K562 (cell line): Measurements from ENCODE around the gene FBP1. TPM values are rescaled to one million over a fixed set of nuclear protein-coding genes. Genes with fewer than 3 reads are reported as not detected.

ENCODE experiments used
- ATAC-seq: fragments of 200-7000 bp; cut with Tn5 transposase; 3 replicates; pipeline ENCODE4 v1.9.1; 2020; ENCODE audit warnings: moderate library complexity
- BruUV-seq: library from RNA; stranded (reverse); fragments of 400-500 nt; replicated peaks from 2 replicates; lab custom pipeline; 2021; lab: Mats Ljungman, UMichigan
- CTCF ChIA-PET: fragments of 300-600 bp; formaldehyde crosslinking; extraction: SDS; loops from one replicate; lab custom pipeline; 2021; ENCODE audit warnings: low intra/inter-chr PET ratio; lab: Yijun Ruan, JAX
- POLR2A ChIA-PET: fragments of 300-600, 350-650 bp; sonication (Branson Sonifier 250); formaldehyde crosslinking; extraction: SDS; loops from one replicate; lab custom pipeline; 2021; ENCODE audit warnings: antibody characterized with exemption, inconsistent platforms; lab: Yijun Ruan, JAX
- DNase-seq, 4 experiments: peaks; one replicate each; pipeline versions ENCODE4 v3.0.0 to v3.0.0-alpha.2; 2011 to 2018; ENCODE audit warnings: low spot score in 3 of 4, mixed read lengths in 3 of 4; ENCODE audit errors: extremely low read depth in 1 of 4
- FAIRE-seq: peaks from 2 replicates; lab custom pipeline; 2011; peaks lifted over from hg19 to GRCh38; lab: Jason Lieb, UNC
- H2AFZ ChIP-seq: 2 replicates; pipeline ENCODE4 v1.6.0; 2011; ENCODE audit warnings: low read depth, low read length, control low read depth, inconsistent platforms
- H3K27ac ChIP-seq: fragments of 200-600 bp; 3 replicates; pipeline ENCODE4 v1.8.0; 2011; ENCODE audit warnings: low read depth, mild to moderate bottlenecking, control low read depth, inconsistent platforms, low read length, moderate library complexity, mixed read lengths; ENCODE audit errors: extremely low read depth
- H3K27me3 ChIP-seq, 2 experiments: fragments of 300-600 bp in 1 of 2; 2 replicates in 1 of 2; 3 replicates in 1 of 2; pipeline versions ENCODE4 v1.6.0 to v1.8.0; 2011; ENCODE audit warnings: inconsistent platforms in 2 of 2, low read length in 2 of 2, mild to moderate bottlenecking in 1 of 2, mixed read lengths in 1 of 2, moderate library complexity in 1 of 2; ENCODE audit not compliant: control insufficient read depth in 2 of 2, insufficient read depth in 2 of 2
- H3K36me3 ChIP-seq: fragments of 300-600 bp; 3 replicates; pipeline ENCODE4 v1.8.0; 2011; ENCODE audit warnings: mild to moderate bottlenecking, low read length, inconsistent platforms; ENCODE audit not compliant: control insufficient read depth, insufficient read depth
- H3K4me1 ChIP-seq, 2 experiments: fragments of 200-600 bp in 1 of 2; replicated peaks in 1 of 2; 2 replicates in 1 of 2; 3 replicates in 1 of 2; pipeline versions ENCODE4 v1.5.1 to v1.8.0; 2011; ENCODE audit warnings: inconsistent platforms in 2 of 2, low read length in 2 of 2, mild to moderate bottlenecking in 1 of 2, mixed read lengths in 1 of 2, moderate library complexity in 1 of 2; ENCODE audit not compliant: control insufficient read depth in 2 of 2, insufficient read depth in 2 of 2
- H3K4me2 ChIP-seq: 2 replicates; pipeline ENCODE4 v1.6.1; 2011; ENCODE audit warnings: low read length, control low read depth, inconsistent platforms, mixed read lengths; ENCODE audit not compliant: insufficient read depth
- H3K4me3 ChIP-seq: fragments of 200-600 bp; sonication (generic), shearing (Covaris generic); 2 replicates; pipeline ENCODE4 v1.5.1; 2016; ENCODE audit warnings: control low read depth, inconsistent platforms
- H3K79me2 ChIP-seq: fragments of 200-600 bp; 3 replicates; pipeline ENCODE4 v1.8.0; 2011; ENCODE audit warnings: low read length, inconsistent platforms; ENCODE audit not compliant: control insufficient read depth, insufficient read depth
- H3K9ac ChIP-seq, 2 experiments: 2 replicates each; pipeline versions ENCODE4 v1.6.0 to v1.6.1; 2011; ENCODE audit warnings: low read depth in 2 of 2, low read length in 2 of 2, control low read depth in 1 of 2, inconsistent platforms in 1 of 2, mild to moderate bottlenecking in 1 of 2, mixed read lengths in 1 of 2; ENCODE audit not compliant: insufficient read depth in 1 of 2
- H3K9me1 ChIP-seq: one replicate; pipeline ENCODE4 v1.6.0; 2011; ENCODE audit warnings: inconsistent platforms, mild to moderate bottlenecking, low read length, moderate library complexity; ENCODE audit not compliant: control insufficient read depth, insufficient read depth
- H3K9me3 ChIP-seq: replicated peaks from 2 replicates; pipeline ENCODE4 v1.5.1; 2011; ENCODE audit warnings: low read depth, low read length, inconsistent platforms; ENCODE audit not compliant: control insufficient read depth, insufficient read depth
- H4K20me1 ChIP-seq: replicated peaks from 2 replicates; pipeline ENCODE4 v1.6.1; 2011; ENCODE audit warnings: low read length, inconsistent platforms, mixed read lengths; ENCODE audit not compliant: control insufficient read depth, insufficient read depth
- CBFB ChIP-seq: sonication (generic); formaldehyde crosslinking; IDR thresholded peaks from 2 replicates; pipeline ENCODE4 v1.4.0; 2020; ENCODE audit warnings: mild to moderate bottlenecking, missing genetic modification reagents
- CCNT2 ChIP-seq: IDR thresholded peaks from 2 replicates; pipeline ENCODE4 v1.6.1; 2011; ENCODE audit warnings: borderline replicate concordance, low read depth, mild to moderate bottlenecking, moderate library complexity, mixed read lengths, low read length; ENCODE audit not compliant: insufficient read length; ENCODE audit errors: extremely low read depth
- KDM5B ChIP-seq: fragments of 200-600 bp; sonication (generic); IDR thresholded peaks from 2 replicates; pipeline ENCODE4 v1.6.1; 2012; ENCODE audit warnings: low read depth, mild to moderate bottlenecking, moderate library complexity, low read length, control low read depth, inconsistent platforms; ENCODE audit not compliant: insufficient replicate concordance
- KLF1 ChIP-seq: fragments of 450-650 bp; IDR thresholded peaks from 2 replicates; pipeline ENCODE4 v1.6.1; 2016; ENCODE audit warnings: missing genetic modification characterization, missing compliant biosample characterization
- MEIS2 ChIP-seq: fragments of 450-650 bp; IDR thresholded peaks from 2 replicates; pipeline ENCODE4 v1.6.1; 2014; ENCODE audit warnings: mild to moderate bottlenecking; ENCODE audit not compliant: partially characterized antibody
- NFIX ChIP-seq: fragments of 250-450 bp; sonication (Bioruptor Pico); IDR thresholded peaks from 2 replicates; pipeline ENCODE4 v1.4.0; 2020; ENCODE audit warnings: low read depth, mild to moderate bottlenecking, moderate library complexity
- PHTF2 ChIP-seq: fragments of 250-450 bp; sonication (Bioruptor Pico); IDR thresholded peaks from 2 replicates; pipeline ENCODE4 v1.5.0; 2021; ENCODE audit warnings: mild to moderate bottlenecking
- RHOXF2B ChIP-seq: fragments of 250-450 bp; sonication (Bioruptor Pico); conservative IDR thresholded peaks from 2 replicates; pipeline ENCODE4 v1.5.1; 2021
- ZBED1 ChIP-seq: IDR thresholded peaks from 2 replicates; pipeline ENCODE4 v1.6.1; 2014
- ZBTB17 ChIP-seq: fragments of 450-650 bp; formaldehyde crosslinking; IDR thresholded peaks from 2 replicates; pipeline ENCODE4 v1.4.0; 2020; ENCODE audit warnings: mild to moderate bottlenecking
- ZFX ChIP-seq: sonication (generic); formaldehyde crosslinking; IDR thresholded peaks from 2 replicates; pipeline ENCODE4 v1.8.0; 2022; ENCODE audit warnings: mild to moderate bottlenecking, missing genetic modification reagents, moderate library complexity
- ZKSCAN8 ChIP-seq: fragments of 200-800 bp; sonication (Bioruptor generic); IDR thresholded peaks from 2 replicates; pipeline ENCODE4 v1.6.1; 2016; ENCODE audit warnings: missing genetic modification characterization, missing compliant biosample characterization
- ZNF165 ChIP-seq: fragments of 250-450 bp; sonication (Bioruptor Pico); IDR thresholded peaks from 2 replicates; pipeline ENCODE4 v1.4.0; 2020; ENCODE audit warnings: borderline replicate concordance
- WGBS: fragments of 100-300 bp; shearing (Covaris generic); methylation state at CpG from one replicate; pipeline ENCODE4 v1.1.6; 2016; ENCODE audit warnings: low coverage, mixed read lengths; ENCODE audit not compliant: insufficient coverage; ENCODE audit errors: missing lambda C conversion rate; 5-methylcytosine and 5-hydroxymethylcytosine counted together
- in situ Hi-C: fragments of 300-500 bp; cut with MboI; formaldehyde crosslinking; loops from 4 replicates; pipeline ENCODE4 v1.15.0; 2018; ENCODE audit warnings: inconsistent platforms, mixed read lengths
- intact Hi-C: fragments of 100-400 bp; cut with micrococcal nuclease; formaldehyde crosslinking; loops from 2 replicates; pipeline ENCODE4 v1.14.2; 2022
- polyA plus RNA-seq, 8 experiments: library from polyadenylated mRNA; depleted of rRNA in 4 of 8; stranded (reverse) in 5 of 8; unstranded in 3 of 8; fragments of >200 nt; fragmentation: Nextera tagmentation in 2 of 8; fragmentation: Illumina TruSeq in 1 of 8; extraction: Ambion mirVana in 2 of 8; extraction: Trizol in 1 of 8; gene quantifications; 2 replicates each; pipeline versions ENCODE4 v1.2.1 to v1.2.3, GENCODE V29; 2011 to 2014; ENCODE audit warnings: inconsistent platforms in 1 of 8, missing spikeins in 1 of 8
- total RNA-seq, 7 experiments: library from RNA; depleted of rRNA in 6 of 7; stranded (reverse); fragments of >200 nt in 6 of 7; fragmentation: Illumina TruSeq in 2 of 7; extraction: Trizol in 2 of 7; gene quantifications; 2 replicates each; pipeline versions ENCODE4 v1.2.1 to v1.2.3, GENCODE V29; 2011 to 2021; ENCODE audit warnings: low replicate concordance in 1 of 7
- TF ChIP-seq, protein P1 (sequence below): conservative IDR thresholded peaks from 2 replicates; pipeline ENCODE4 v1.6.1; 2011; ENCODE audit warnings: low read depth, mild to moderate bottlenecking, low read length; ENCODE audit not compliant: control insufficient read depth
- TF ChIP-seq, protein P2 (sequence below): fragments of 450-650 bp; IDR thresholded peaks from 2 replicates; pipeline ENCODE4 v1.6.1; 2017; ENCODE audit warnings: mild to moderate bottlenecking, moderate library complexity

Gene FBP1
- total and polyA plus RNA-seq, 9 of the 15 experiments (the other 6 are each of a cell fraction or from before 2014, with no cell fraction given), result 0.24 TPM; not detected in 8

DNA sequence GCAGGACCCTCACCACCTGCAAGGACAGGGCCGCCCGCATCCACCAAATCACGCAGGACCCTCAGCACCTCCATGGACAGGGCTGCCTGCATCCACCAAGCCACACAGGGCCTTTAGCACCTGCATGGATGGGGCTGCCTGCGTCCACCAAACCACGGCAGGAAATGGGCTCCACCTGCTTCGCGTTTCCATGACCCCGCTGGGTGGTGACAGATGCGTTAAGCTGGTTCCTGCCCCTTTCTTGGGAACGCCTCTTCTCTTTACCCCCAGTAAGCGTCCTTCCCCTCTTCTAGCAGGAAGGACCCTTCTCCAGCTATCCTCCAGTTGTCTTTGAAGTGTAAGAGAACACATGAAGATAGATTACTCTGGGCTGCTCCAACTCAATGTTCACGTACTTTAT, 13.5 kb downstream of the FBP1 start:
- 0 out of 2 replicates have a peak, but pooled peaks cover 4% of the 10 kb centered on the region for H4K20me1 ChIP-seq
- DNase-seq, result no peak
- ChIA-PET CTCF (no interaction called here), POLR2A (no interaction called here)
- H3K4me3 ChIP-seq, result no peak overlapping the region
- H3K4me1 ChIP-seq, result peaks cover 0 to 10% of the 10 kb centered on the region in 2 experiments; a peak in 2 of 5 replicates
- no peak for FAIRE-seq
- intact Hi-C loops (no loop called here), in situ Hi-C loops (no loop called here)
- no TSS peak for BruUV-seq
- no peak overlapping the region for H3K9ac ChIP-seq
- no peak overlapping the region for H2AFZ ChIP-seq
- no peaks in the 10 kb centered on the region for H3K9me3 ChIP-seq
- no peaks in the 10 kb centered on the region for H3K79me2 ChIP-seq
- no peak overlapping the region for H3K4me2 ChIP-seq
- no peak for ATAC-seq
- no peak overlapping the region for H3K27ac ChIP-seq
- TF ChIP-seq, protein P1, sequence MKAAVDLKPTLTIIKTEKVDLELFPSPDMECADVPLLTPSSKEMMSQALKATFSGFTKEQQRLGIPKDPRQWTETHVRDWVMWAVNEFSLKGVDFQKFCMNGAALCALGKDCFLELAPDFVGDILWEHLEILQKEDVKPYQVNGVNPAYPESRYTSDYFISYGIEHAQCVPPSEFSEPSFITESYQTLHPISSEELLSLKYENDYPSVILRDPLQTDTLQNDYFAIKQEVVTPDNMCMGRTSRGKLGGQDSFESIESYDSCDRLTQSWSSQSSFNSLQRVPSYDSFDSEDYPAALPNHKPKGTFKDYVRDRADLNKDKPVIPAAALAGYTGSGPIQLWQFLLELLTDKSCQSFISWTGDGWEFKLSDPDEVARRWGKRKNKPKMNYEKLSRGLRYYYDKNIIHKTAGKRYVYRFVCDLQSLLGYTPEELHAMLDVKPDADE, result no peak
- peak; percentile 26 for TF ChIP-seq MEIS2
- TF ChIP-seq KLF1 (tag), result no peak
- H3K27me3 ChIP-seq, result peaks cover 23 to 54% of the 10 kb centered on the region in 2 experiments
- WGBS, result 0% methylated on average over 11 of the region's 12 CpGs
- no peaks in the 10 kb centered on the region for H3K9me1 ChIP-seq
- no peaks in the 10 kb centered on the region for H3K36me3 ChIP-seq

DNA sequence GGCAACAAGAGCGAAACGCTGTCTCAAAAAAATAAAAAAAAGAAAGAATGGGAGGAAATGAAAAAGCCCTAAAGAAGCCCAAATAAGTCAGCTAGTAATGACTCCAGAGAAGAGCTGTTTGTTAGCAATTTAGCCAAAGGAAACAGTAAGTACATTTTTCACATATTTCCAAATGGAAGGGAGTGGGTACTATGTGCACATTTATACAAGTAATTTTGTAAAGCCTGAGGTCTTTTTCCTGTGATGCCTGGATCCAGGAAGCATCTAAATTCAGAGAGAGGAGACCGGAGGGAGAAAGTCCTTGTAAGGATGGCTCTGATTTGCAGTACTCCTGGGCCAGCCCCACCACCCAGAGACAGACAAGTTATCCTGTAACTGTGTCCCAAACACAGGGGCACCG, 14.7 kb downstream of the FBP1 start:
- ChIA-PET POLR2A (interaction anchor here (1.0 kb wide), 1 partner anchor 65 kb away, joined by 3 read pairs; no protein-coding TSS in a partner anchor), CTCF (no interaction called here)
- TF ChIP-seq, protein P2, sequence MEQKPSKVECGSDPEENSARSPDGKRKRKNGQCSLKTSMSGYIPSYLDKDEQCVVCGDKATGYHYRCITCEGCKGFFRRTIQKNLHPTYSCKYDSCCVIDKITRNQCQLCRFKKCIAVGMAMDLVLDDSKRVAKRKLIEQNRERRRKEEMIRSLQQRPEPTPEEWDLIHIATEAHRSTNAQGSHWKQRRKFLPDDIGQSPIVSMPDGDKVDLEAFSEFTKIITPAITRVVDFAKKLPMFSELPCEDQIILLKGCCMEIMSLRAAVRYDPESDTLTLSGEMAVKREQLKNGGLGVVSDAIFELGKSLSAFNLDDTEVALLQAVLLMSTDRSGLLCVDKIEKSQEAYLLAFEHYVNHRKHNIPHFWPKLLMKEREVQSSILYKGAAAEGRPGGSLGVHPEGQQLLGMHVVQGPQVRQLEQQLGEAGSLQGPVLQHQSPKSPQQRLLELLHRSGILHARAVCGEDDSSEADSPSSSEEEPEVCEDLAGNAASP, result no peak
- TF ChIP-seq ZFX (CRISPR knock-in tag) (no peak), CCNT2 (no peak), ZBTB17 (CRISPR knock-in tag) (no peak), ZNF165 (CRISPR knock-in tag) (no peak), CBFB (CRISPR knock-in tag) (no peak), NFIX (CRISPR knock-in tag) (no peak), RHOXF2B (CRISPR knock-in tag) (no peak), ZBED1 (no peak), PHTF2 (no peak), ZKSCAN8 (CRISPR knock-in tag) (no peak), KDM5B (no peak)
- H2AFZ ChIP-seq, result no peak overlapping the region
- ATAC-seq (no peak), DNase-seq (no peak), FAIRE-seq (no peak)
- intact Hi-C loops (no loop called here), in situ Hi-C loops (no loop called here)
- no peaks in the 10 kb centered on the region for H3K9me3 ChIP-seq
- H3K4me2 ChIP-seq, result no peak overlapping the region
- no peaks in the 10 kb centered on the region for H3K36me3 ChIP-seq
- no peak overlapping the region for H3K9ac ChIP-seq
- peaks cover 19 to 51% of the 10 kb centered on the region in 2 experiments for H3K27me3 ChIP-seq
- H3K27ac ChIP-seq, result no peak overlapping the region
- BruUV-seq, result no TSS peak
- no peaks in the 10 kb centered on the region for H3K9me1 ChIP-seq
- H3K79me2 ChIP-seq, result no peaks in the 10 kb centered on the region
- peaks cover 0 to 10% of the 10 kb centered on the region in 2 experiments; a peak in 2 of 5 replicates for H3K4me1 ChIP-seq
- no peak overlapping the region for H3K4me3 ChIP-seq
- H4K20me1 ChIP-seq, result no peaks in the 10 kb centered on the region
- 54% methylated on average over 4 of the region's 4 CpGs for WGBS
